Stomach (tissue), 4 donors: ENCODE results near the gene IL16.
"Not testable (repeated sequence)": the region's sequence is repeated elsewhere in the genome, so short reads cannot be mapped to it uniquely, and the experiment has no call there.

Experiments used
- POLR2AphosphoS5 ChIP-seq, 3 donors: sonication (generic); formaldehyde crosslinking; IDR thresholded peaks; one replicate each; pipeline ENCODE4 v1.6.1; 2016; ENCODE audit warnings: antibody characterized with exemption in 3 of 3
- TF ChIP-seq, protein P1 (sequence below), 7 experiments: fragments of 450-650 bp in 4 of 7; fragments of 200-600 bp in 3 of 7; sonication (generic) in 3 of 7; IDR thresholded peaks; one replicate each; pipeline ENCODE4 v1.5.1; 2016 to 2019; ENCODE audit warnings: antibody characterized with exemption in 7 of 7, control low read depth in 2 of 7, mild to moderate bottlenecking in 1 of 7

DNA sequence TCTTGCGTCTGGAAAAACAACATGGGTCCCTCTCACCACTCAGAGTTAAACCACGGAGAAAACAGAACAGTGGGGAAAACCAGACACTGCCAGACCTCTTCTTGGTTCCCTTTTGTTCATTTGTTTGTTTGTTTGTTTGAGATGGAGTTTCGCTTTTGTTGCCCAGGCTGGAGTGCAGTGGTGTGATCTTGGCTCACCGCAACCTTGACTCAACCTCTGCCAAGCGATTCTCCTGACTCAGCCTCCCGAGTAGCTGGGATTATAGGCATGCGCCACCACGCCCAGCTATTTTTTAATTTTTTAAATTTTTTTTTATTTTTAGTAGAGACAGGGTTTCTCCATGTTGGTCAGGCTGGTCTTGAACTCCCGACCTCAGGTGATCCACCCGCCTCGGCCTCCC lies 152.0 kb downstream of the IL16 start:
- not testable (repeated sequence) for TF ChIP-seq POLR2AphosphoS5 (IDR thresholded peaks at IDR 0.05)
- TF ChIP-seq, protein P1, sequence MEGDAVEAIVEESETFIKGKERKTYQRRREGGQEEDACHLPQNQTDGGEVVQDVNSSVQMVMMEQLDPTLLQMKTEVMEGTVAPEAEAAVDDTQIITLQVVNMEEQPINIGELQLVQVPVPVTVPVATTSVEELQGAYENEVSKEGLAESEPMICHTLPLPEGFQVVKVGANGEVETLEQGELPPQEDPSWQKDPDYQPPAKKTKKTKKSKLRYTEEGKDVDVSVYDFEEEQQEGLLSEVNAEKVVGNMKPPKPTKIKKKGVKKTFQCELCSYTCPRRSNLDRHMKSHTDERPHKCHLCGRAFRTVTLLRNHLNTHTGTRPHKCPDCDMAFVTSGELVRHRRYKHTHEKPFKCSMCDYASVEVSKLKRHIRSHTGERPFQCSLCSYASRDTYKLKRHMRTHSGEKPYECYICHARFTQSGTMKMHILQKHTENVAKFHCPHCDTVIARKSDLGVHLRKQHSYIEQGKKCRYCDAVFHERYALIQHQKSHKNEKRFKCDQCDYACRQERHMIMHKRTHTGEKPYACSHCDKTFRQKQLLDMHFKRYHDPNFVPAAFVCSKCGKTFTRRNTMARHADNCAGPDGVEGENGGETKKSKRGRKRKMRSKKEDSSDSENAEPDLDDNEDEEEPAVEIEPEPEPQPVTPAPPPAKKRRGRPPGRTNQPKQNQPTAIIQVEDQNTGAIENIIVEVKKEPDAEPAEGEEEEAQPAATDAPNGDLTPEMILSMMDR (IDR thresholded peaks at IDR 0.05), result not testable (repeated sequence)
